Fibroblast of pulmonary artery (primary cell): ENCODE data around the gene ANKS1B.

Experiments used
- DNase-seq: peaks from one replicate; pipeline ENCODE4 v3.0.0-alpha.2; 2010; ENCODE audit warnings: low read depth
- H3K4me3 ChIP-seq: replicated peaks from 2 replicates; pipeline ENCODE4 v1.5.1; 2011; ENCODE audit warnings: low read depth, mild to moderate bottlenecking, control low read depth, low read length, moderate library complexity
- CTCF ChIP-seq: IDR thresholded peaks from 2 replicates; pipeline ENCODE4 v1.5.1; 2011; ENCODE audit warnings: mild to moderate bottlenecking, control low read depth, low read length, inconsistent platforms; ENCODE audit errors: missing control alignments

ANKS1B gene

DNA sequence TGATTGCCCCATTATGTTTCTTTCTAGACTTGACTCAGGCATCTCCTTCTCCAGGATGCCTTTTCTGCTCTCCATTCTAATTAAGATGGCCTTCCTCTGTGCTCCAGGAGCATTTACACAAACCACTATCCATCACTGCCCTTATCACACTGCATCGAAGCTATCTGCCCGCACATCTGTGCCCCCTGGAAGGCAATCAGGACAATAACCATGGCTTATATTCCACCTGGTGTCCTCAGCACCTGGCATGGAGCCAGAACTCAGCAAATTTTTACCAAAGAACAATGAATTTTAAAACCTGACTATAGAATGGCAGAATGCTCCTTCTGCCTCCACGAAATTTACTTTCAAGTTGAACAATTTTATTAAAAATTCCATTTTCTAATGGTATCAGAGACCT lies 873.9 kb downstream of the ANKS1B start:
- TF ChIP-seq CTCF, result no peak
- DNase-seq, result no peak

DNA sequence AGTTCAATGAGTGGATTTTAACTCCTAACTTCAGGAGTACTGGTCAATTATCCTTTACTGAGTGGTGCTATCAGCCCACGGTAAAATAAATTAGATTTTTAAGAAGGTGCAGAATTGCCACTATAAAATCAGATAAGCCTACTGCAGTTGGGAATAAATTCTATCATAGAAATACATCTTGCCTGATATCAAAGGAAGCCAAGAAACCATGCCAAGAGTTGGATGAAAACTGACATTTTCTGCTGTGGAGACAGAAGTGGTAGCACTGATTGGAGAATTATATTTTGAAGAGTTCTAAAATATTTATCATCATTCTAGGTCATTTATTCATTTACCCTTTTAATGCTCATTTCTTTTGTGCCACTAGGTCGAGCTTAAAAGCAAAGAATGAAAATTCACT lies 874.5 kb downstream of the ANKS1B start:
- no peak for TF ChIP-seq CTCF
- no peak overlapping the region for H3K4me3 ChIP-seq
- no peak for DNase-seq

More for the DNA sequence above, 873.9 kb downstream of the ANKS1B start:
- H3K4me3 ChIP-seq, result no peak overlapping the region

GRCh38 chr12:99108924-99109323 lies 875.8 kb downstream of the ANKS1B start:
- no peak for TF ChIP-seq CTCF
- no peak overlapping the region for H3K4me3 ChIP-seq
- DNase-seq, result no peak

DNA sequence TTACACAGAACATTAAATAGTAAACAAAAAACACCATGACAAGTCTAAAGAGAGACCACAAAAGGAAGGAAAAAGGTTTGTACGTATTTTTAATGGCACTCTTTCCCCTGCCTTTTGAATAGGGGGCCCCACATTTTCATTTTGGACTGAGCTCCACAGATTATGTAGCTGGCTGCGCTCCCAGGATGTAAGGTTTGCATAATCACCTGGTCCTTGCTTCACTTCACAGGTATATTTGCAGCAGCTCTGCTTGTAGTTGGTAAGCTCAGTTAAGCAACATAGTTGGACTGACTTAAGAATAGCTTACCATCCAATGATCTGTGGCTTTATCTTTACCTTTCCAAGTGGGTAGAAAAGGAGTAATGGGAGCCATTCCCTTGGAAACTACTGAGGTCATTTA lies 885.0 kb downstream of the ANKS1B start:
- no peak for TF ChIP-seq CTCF
- no peak overlapping the region for H3K4me3 ChIP-seq
- no peak for DNase-seq

DNA sequence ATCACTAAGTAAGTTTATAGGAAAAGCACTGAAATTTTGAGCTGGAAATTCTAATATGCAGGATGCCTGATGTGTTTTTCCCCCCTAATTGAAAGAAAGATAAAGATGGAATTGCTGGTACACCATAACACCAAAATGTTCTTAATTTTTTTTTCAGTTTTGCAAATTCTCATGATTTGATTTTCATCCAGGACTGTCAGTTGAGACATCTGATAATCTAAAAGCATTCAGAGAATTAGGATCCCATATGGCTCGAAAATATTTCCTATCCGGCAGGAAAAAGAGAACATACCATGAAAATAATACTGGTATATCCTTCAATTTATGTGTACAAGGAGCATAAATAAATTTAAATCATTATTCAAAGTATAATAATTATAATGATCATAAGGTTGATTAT lies 887.6 kb downstream of the ANKS1B start:
- TF ChIP-seq CTCF, result no peak
- no peak for DNase-seq
- H3K4me3 ChIP-seq, result no peak overlapping the region

DNA sequence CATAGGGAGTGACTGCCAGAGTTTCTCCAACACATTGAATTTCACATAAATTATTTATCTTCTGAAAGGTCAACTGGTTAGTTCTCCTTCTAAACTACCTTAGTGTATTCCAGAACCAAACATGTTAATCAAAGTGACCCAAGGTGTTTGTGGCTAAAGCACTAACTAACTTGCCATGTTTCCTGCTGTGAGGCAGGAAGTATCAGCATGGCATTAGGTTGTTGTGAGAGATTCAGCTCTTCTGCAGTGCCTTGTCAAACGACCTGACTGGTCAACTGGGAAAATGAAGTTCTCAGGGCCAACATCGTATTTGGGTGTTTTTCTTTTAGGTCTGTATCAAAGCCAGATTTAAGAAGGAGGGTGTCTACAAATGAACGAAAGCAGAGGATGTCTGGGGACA lies 891.6 kb downstream of the ANKS1B start:
- DNase-seq, result no peak
- no peak overlapping the region for H3K4me3 ChIP-seq
- TF ChIP-seq CTCF, result no peak

DNA sequence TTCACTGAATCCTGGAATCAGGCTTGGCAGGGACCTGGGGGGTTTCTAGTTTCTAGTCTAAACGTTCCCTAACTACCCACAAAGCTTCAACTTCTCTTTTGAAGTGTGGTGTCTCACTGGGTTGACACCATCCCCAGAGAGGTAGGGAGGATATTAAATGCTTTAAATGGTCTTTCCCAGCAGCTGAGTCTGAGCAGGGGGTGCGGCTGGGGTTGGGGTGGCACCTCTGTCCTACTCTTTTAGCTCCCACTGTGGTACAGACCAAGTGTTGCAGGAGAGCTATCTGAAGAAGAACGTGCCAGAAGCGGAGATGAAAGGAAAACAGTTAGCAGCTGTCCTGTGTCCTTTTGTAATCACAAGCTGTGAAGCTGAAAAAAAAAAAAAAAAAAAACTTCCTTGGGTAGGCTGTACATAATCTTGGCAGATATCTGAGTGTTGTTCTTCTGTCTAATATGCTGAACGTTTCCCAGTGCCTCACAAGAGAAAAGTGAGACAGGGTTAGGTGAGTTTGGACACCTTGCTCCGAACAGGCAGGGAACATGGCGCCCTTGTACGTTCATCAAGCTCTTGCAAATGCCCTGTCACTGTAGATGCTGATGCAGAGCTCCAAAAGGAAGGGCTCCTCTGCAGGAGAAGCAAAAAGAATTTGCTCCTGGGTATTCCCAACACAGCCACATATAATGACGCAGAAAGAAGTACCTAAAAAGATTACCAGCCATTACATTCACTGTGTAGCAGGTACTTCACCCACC lies 892.5 kb downstream of the ANKS1B start:
- no peak overlapping the region for H3K4me3 ChIP-seq
- TF ChIP-seq CTCF, result no peak
- DNase-seq, result no peak
